Measurements from ENCODE around the gene MCC.

GRCh38 chr5:113218200-113218599 lies 270.1 kb downstream of the MCC start:
- TF ChIP-seq EZH2 (IDR thresholded peaks at IDR 0.05; ENCODE audit: insufficient read depth, poor library complexity, severe bottlenecking) (no peak), EZH2phosphoT487 (IDR thresholded peaks at IDR 0.05; ENCODE audit: insufficient read depth, low read depth) (no peak)
